HepG2 (cell line): Measurements from ENCODE around the gene LAMA5. TPM values are rescaled to one million over a fixed set of nuclear protein-coding genes. Genes with fewer than 3 reads are reported as not detected.

ENCODE experiments used
- FOXC1 ChIP-seq: sonication (generic); formaldehyde crosslinking; IDR thresholded peaks from 2 replicates; pipeline ENCODE4 v1.8.0; 2022; ENCODE audit warnings: mild to moderate bottlenecking, missing genetic modification reagents, borderline replicate concordance
- IRF2 ChIP-seq: IDR thresholded peaks from 2 replicates; pipeline ENCODE4 v1.6.1; 2018; ENCODE audit warnings: missing genetic modification reagents, missing compliant biosample characterization
- KDM5B ChIP-seq: sonication (generic); formaldehyde crosslinking; IDR thresholded peaks from 2 replicates; pipeline ENCODE4 v1.4.0; 2020; ENCODE audit warnings: missing genetic modification reagents, mild to moderate bottlenecking, borderline replicate concordance
- MED8 ChIP-seq: sonication (generic); formaldehyde crosslinking; IDR thresholded peaks from 2 replicates; pipeline ENCODE4 v1.8.1; 2023; ENCODE audit warnings: mild to moderate bottlenecking, missing genetic modification reagents; ENCODE audit not compliant: insufficient replicate concordance
- RORA ChIP-seq: sonication (generic); formaldehyde crosslinking; IDR thresholded peaks from 2 replicates; pipeline ENCODE4 v1.5.0; 2020; ENCODE audit warnings: mild to moderate bottlenecking, missing genetic modification reagents, moderate library complexity
- SALL1 ChIP-seq: sonication (generic); formaldehyde crosslinking; IDR thresholded peaks from 2 replicates; pipeline ENCODE4 v1.8.0; 2022; ENCODE audit warnings: mild to moderate bottlenecking, missing genetic modification reagents
- SKI ChIP-seq: fragments of 450-650 bp; IDR thresholded peaks from one replicate; pipeline ENCODE4 v1.6.1; 2018; ENCODE audit warnings: mild to moderate bottlenecking; ENCODE audit not compliant: partially characterized antibody
- SOX13 ChIP-seq, 3 experiments: fragments of 450-650 bp in 1 of 3; sonication (generic) in 1 of 3; formaldehyde crosslinking in 1 of 3; IDR thresholded peaks in 2 of 3; conservative IDR thresholded peaks in 1 of 3; 2 replicates each; pipeline versions ENCODE4 v1.5.0 to v1.6.1; 2016 to 2020; ENCODE audit warnings: antibody characterized with exemption in 1 of 3, mild to moderate bottlenecking in 1 of 3, missing compliant biosample characterization in 1 of 3, missing genetic modification reagents in 1 of 3, moderate library complexity in 1 of 3
- STAG1 ChIP-seq: sonication (generic); formaldehyde crosslinking; IDR thresholded peaks from 2 replicates; pipeline ENCODE4 v1.4.0; 2020; ENCODE audit warnings: missing genetic modification reagents
- ZNF614 ChIP-seq: IDR thresholded peaks from 2 replicates; pipeline ENCODE4 v1.6.1; 2018; ENCODE audit warnings: missing biosample characterization, missing genetic modification reagents, inconsistent platforms, borderline replicate concordance
- ZNF737 ChIP-seq: sonication (generic); formaldehyde crosslinking; IDR thresholded peaks from 2 replicates; pipeline ENCODE4 v1.5.0; 2020; ENCODE audit warnings: missing genetic modification reagents, mild to moderate bottlenecking, borderline replicate concordance
- ZNF790 ChIP-seq: sonication (generic); formaldehyde crosslinking; IDR thresholded peaks from 2 replicates; pipeline ENCODE4 v1.8.0; 2022; ENCODE audit warnings: missing genetic modification reagents, mild to moderate bottlenecking, borderline replicate concordance
- polyA plus RNA-seq, 8 experiments: library from polyadenylated mRNA; depleted of rRNA in 3 of 8; stranded (reverse) in 7 of 8; unstranded in 1 of 8; fragments of >200 nt; fragmentation: Illumina TruSeq in 4 of 8; extraction: Trizol in 4 of 8; gene quantifications; 2 replicates each; pipeline versions ENCODE4 v1.2.1 to v1.2.3, GENCODE V29; 2011 to 2016; ENCODE audit warnings: low read depth in 4 of 8, missing spikeins in 1 of 8, mixed read lengths in 1 of 8; ENCODE audit not compliant: insufficient read depth in 1 of 8
- total RNA-seq, 5 experiments: library from RNA; depleted of rRNA; stranded (reverse); fragments of >200 nt; fragmentation: Illumina TruSeq; extraction: Trizol; gene quantifications; 2 replicates each; pipeline ENCODE4 v1.2.3, GENCODE V29; 2016; ENCODE audit warnings: low read depth in 1 of 5
- TF ChIP-seq, protein P1 (sequence below): sonication (generic); formaldehyde crosslinking; IDR thresholded peaks from one replicate; pipeline ENCODE4 v1.5.1; 2020; ENCODE audit warnings: mild to moderate bottlenecking, missing genetic modification reagents; ENCODE audit errors: not compliant biosample characterization
- TF ChIP-seq, protein P2 (sequence below): sonication (generic); formaldehyde crosslinking; IDR thresholded peaks from 2 replicates; pipeline ENCODE4 v1.5.0; 2020; ENCODE audit warnings: mild to moderate bottlenecking, missing genetic modification reagents
- TF ChIP-seq, protein P3 (sequence below): sonication (generic); formaldehyde crosslinking; IDR thresholded peaks from 2 replicates; pipeline ENCODE4 v1.5.0; 2020; ENCODE audit warnings: missing genetic modification reagents

Gene LAMA5
- total and polyA plus RNA-seq, 2 of the 13 experiments (the other 11 are each of a cell fraction or from before 2014, with no cell fraction given) = 21.0 to 44.7 TPM

GRCh38 chr20:62407221-62407992 lies 40.3 kb upstream of the LAMA5 start, which contains the start of gene CABLES2 (continued):
- TF ChIP-seq, protein P1, sequence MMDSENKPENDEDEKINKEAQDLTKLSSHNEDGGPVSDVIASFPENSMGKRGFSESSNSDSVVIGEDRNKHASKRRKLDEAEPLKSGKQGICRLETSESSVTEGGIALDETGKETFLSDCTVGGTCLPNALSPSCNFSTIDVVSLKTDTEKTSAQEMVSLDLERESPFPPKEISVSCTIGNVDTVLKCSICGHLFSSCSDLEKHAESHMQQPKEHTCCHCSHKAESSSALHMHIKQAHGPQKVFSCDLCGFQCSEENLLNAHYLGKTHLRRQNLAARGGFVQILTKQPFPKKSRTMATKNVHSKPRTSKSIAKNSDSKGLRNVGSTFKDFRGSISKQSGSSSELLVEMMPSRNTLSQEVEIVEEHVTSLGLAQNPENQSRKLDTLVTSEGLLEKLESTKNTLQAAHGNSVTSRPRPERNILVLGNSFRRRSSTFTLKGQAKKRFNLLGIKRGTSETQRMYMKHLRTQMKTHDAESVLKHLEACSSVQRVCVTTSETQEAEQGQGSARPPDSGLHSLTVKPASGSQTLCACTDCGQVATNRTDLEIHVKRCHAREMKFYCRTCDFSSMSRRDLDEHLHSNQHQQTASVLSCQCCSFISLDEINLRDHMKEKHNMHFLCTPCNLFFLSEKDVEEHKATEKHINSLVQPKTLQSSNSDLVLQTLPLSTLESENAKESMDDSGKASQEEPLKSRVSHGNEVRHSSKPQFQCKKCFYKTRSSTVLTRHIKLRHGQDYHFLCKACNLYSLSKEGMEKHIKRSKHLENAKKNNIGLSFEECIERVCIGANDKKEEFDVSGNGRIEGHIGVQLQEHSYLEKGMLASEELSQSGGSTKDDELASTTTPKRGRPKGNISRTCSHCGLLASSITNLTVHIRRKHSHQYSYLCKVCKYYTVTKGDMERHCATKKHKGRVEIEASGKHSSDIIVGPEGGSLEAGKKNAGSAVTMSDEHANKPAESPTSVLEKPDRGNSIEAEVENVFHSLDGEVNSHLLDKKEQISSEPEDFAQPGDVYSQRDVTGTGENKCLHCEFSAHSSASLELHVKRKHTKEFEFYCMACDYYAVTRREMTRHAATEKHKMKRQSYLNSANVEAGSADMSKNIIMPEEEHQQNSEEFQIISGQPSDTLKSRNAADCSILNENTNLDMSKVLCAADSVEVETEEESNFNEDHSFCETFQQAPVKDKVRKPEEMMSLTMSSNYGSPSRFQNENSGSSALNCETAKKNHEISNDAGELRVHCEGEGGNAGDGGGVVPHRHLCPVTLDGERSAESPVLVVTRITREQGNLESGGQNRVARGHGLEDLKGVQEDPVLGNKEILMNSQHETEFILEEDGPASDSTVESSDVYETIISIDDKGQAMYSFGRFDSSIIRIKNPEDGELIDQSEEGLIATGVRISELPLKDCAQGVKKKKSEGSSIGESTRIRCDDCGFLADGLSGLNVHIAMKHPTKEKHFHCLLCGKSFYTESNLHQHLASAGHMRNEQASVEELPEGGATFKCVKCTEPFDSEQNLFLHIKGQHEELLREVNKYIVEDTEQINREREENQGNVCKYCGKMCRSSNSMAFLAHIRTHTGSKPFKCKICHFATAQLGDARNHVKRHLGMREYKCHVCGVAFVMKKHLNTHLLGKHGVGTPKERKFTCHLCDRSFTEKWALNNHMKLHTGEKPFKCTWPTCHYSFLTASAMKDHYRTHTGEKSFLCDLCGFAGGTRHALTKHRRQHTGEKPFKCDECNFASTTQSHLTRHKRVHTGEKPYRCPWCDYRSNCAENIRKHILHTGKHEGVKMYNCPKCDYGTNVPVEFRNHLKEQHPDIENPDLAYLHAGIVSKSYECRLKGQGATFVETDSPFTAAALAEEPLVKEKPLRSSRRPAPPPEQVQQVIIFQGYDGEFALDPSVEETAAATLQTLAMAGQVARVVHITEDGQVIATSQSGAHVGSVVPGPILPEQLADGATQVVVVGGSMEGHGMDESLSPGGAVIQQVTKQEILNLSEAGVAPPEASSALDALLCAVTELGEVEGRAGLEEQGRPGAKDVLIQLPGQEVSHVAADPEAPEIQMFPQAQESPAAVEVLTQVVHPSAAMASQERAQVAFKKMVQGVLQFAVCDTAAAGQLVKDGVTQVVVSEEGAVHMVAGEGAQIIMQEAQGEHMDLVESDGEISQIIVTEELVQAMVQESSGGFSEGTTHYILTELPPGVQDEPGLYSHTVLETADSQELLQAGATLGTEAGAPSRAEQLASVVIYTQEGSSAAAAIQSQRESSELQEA (CRISPR knock-in tag) = no peak
- TF ChIP-seq ZNF614 (CRISPR knock-in tag) = peak; percentile 90; the same call in 1 of the 2 replicates
- peak; percentile 27; the same call in 1 of the 2 replicates for TF ChIP-seq STAG1 (CRISPR knock-in tag)
- peak; percentile 75 for TF ChIP-seq SALL1
- peak; percentile 77 for TF ChIP-seq MED8 (CRISPR knock-in tag)
- TF ChIP-seq SKI = peak; percentile 77
- no peak for TF ChIP-seq RORA
- TF ChIP-seq, protein P2, sequence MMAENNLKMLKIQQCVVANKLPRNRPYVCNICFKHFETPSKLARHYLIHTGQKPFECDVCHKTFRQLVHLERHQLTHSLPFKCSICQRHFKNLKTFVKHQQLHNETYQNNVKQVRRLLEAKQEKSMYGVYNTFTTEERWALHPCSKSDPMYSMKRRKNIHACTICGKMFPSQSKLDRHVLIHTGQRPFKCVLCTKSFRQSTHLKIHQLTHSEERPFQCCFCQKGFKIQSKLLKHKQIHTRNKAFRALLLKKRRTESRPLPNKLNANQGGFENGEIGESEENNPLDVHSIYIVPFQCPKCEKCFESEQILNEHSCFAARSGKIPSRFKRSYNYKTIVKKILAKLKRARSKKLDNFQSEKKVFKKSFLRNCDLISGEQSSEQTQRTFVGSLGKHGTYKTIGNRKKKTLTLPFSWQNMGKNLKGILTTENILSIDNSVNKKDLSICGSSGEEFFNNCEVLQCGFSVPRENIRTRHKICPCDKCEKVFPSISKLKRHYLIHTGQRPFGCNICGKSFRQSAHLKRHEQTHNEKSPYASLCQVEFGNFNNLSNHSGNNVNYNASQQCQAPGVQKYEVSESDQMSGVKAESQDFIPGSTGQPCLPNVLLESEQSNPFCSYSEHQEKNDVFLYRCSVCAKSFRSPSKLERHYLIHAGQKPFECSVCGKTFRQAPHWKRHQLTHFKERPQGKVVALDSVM = peak; percentile 65; the same call in 1 of the 2 replicates
- TF ChIP-seq KDM5B (CRISPR knock-in tag) = peak; percentile 89
- no peak for TF ChIP-seq ZNF790 (CRISPR knock-in tag)
- peak; percentile 73; the same call in 1 of the 2 replicates for TF ChIP-seq IRF2
- TF ChIP-seq ZNF737 (CRISPR knock-in tag) = no peak
- TF ChIP-seq, protein P3, sequence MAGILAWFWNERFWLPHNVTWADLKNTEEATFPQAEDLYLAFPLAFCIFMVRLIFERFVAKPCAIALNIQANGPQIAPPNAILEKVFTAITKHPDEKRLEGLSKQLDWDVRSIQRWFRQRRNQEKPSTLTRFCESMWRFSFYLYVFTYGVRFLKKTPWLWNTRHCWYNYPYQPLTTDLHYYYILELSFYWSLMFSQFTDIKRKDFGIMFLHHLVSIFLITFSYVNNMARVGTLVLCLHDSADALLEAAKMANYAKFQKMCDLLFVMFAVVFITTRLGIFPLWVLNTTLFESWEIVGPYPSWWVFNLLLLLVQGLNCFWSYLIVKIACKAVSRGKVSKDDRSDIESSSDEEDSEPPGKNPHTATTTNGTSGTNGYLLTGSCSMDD = peak; percentile 91
- TF ChIP-seq FOXC1 (CRISPR knock-in tag) = peak; percentile 69; the same call in 1 of the 2 replicates
- no peak for TF ChIP-seq SOX13 (IDR thresholded peaks at IDR 0.05)
- TF ChIP-seq SOX13 (CRISPR knock-in tag; conservative IDR thresholded peaks at IDR 0.05 in 1 of 2, IDR thresholded peaks at IDR 0.05 in 1 of 2) = peak in 1 of 2 experiments; percentile 49; a peak in 2 of 4 replicates
